ENCODE data around the gene SLC10A7. TPM values are rescaled to one million over a fixed set of nuclear protein-coding genes. Genes with fewer than 3 reads are reported as not detected.

SLC10A7 gene
- total RNA-seq, 1 experiment from 2014 or later, result 3.9 TPM

DNA sequence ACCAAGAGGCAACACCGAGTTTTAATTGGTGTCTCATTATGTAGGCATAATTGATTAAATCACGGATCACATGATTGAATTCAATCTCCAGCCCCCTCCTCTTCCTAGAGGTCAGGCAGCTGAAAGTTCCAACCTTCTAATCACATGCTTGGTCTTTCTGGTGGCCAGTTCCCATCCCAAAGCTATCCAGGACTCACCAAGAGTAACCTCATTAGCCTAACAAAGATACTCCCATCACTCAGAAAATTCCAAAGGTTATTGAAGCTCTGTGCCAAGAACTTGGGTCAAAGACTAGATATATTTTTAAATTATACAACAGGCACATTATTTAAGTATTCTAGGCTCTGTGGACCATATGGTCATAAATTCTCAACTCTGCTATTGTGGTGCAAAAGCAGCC is 65.1 kb downstream of the SLC10A7 start:
- no peak for DNase-seq
- Mint-ChIP-seq H3K4me3 (no peak overlapping the region), H3K4me1 (peaks cover 7 to 13% of the 10 kb centered on the region in 2 experiments), H3K9me3 (no peaks in the 10 kb centered on the region), H3K27me3 (ENCODE audit: low read depth) (no peaks in the 10 kb centered on the region), H3K36me3 (ENCODE audit: insufficient read depth in 1 of 3, low read depth in 3 of 3) (no peaks in the 10 kb centered on the region; a peak in 1 of 7 replicates), H3K27ac (no peak overlapping the region)
- no peak overlapping the region for H2BK12ac ChIP-seq (ENCODE audit: insufficient read length, low read depth, low read length)
- H3K79me2 ChIP-seq (ENCODE audit: insufficient read depth, low read length), result no peaks in the 10 kb centered on the region
- no peaks in the 10 kb centered on the region for H3K79me1 ChIP-seq (ENCODE audit: insufficient read depth, low read depth, low read length, poor library complexity, severe bottlenecking)
- H4K5ac ChIP-seq (ENCODE audit: insufficient read length, low read depth, low read length), result no peak overlapping the region
- no peak overlapping the region for H4K8ac ChIP-seq (replicated peaks; ENCODE audit: insufficient read length, low read depth, low read length)
- no peak overlapping the region for H3K56ac ChIP-seq (ENCODE audit: insufficient read length, low read depth, low read length)
- WGBS (ENCODE audit: extremely low coverage, insufficient read length, low lambda C conversion rate), result no CpG with 5 or more reads among the region's 2 CpGs
- H3K23me2 ChIP-seq (ENCODE audit: insufficient read length, low read depth, low read length, poor library complexity, severe bottlenecking), result no peaks in the 10 kb centered on the region
- H2BK120ac ChIP-seq (ENCODE audit: low read depth, low read length, poor library complexity, severe bottlenecking), result no peak overlapping the region
- H2BK15ac ChIP-seq (ENCODE audit: low read depth, low read length), result no peak overlapping the region
- H3T11ph ChIP-seq (ENCODE audit: low read length), result no peak overlapping the region
- no peak overlapping the region for H3K27ac ChIP-seq (ENCODE audit: insufficient read length, low read depth, low read length)
- no peak overlapping the region for H3K23ac ChIP-seq (ENCODE audit: insufficient read length, low read depth, low read length)
- no peaks in the 10 kb centered on the region for H3K9me3 ChIP-seq (ENCODE audit: control insufficient read depth, low read depth, low read length)
- H2AFZ ChIP-seq (ENCODE audit: low read length), result no peak overlapping the region
- no peak overlapping the region for H3K4ac ChIP-seq (ENCODE audit: low read depth, low read length)
- H4K91ac ChIP-seq (ENCODE audit: insufficient read length, low read depth, low read length), result no peak overlapping the region
- H3K27me3 ChIP-seq (ENCODE audit: insufficient read depth, low read length), result no peaks in the 10 kb centered on the region
- no peak overlapping the region for H2AK5ac ChIP-seq (ENCODE audit: insufficient read length, low read length)
- H3K14ac ChIP-seq (ENCODE audit: insufficient read depth, low read length), result no peak overlapping the region
- no peak overlapping the region for H2BK20ac ChIP-seq (ENCODE audit: low read depth, low read length, poor library complexity, severe bottlenecking)
- no peak overlapping the region for H3K4me2 ChIP-seq (ENCODE audit: insufficient read depth, insufficient read length, low read length)
- H3K4me1 ChIP-seq (ENCODE audit: insufficient read depth, low read length), result 0 out of 2 replicates have a peak, but pooled peaks cover 2% of the 10 kb centered on the region
- no peaks in the 10 kb centered on the region for H4K20me1 ChIP-seq (ENCODE audit: control insufficient read depth, insufficient read depth, insufficient read length)
- no peak overlapping the region for H3K9ac ChIP-seq (ENCODE audit: extremely low read depth, insufficient read length, low read length)
- TF ChIP-seq, protein P1, sequence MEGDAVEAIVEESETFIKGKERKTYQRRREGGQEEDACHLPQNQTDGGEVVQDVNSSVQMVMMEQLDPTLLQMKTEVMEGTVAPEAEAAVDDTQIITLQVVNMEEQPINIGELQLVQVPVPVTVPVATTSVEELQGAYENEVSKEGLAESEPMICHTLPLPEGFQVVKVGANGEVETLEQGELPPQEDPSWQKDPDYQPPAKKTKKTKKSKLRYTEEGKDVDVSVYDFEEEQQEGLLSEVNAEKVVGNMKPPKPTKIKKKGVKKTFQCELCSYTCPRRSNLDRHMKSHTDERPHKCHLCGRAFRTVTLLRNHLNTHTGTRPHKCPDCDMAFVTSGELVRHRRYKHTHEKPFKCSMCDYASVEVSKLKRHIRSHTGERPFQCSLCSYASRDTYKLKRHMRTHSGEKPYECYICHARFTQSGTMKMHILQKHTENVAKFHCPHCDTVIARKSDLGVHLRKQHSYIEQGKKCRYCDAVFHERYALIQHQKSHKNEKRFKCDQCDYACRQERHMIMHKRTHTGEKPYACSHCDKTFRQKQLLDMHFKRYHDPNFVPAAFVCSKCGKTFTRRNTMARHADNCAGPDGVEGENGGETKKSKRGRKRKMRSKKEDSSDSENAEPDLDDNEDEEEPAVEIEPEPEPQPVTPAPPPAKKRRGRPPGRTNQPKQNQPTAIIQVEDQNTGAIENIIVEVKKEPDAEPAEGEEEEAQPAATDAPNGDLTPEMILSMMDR (conservative IDR thresholded peaks at IDR 0.05), result no peak
- no peak overlapping the region for H3K18ac ChIP-seq (ENCODE audit: insufficient read length, low read depth, low read length)
- H2BK5ac ChIP-seq (ENCODE audit: insufficient read length, low read length), result no peak overlapping the region
